HepG2 (cell line): Measurements from ENCODE around the gene FAM193A. TPM values are rescaled to one million over a fixed set of nuclear protein-coding genes. Genes with fewer than 3 reads are reported as not detected.

Experiments used
- ATAC-seq: fragments of 200-7000 bp; cut with Tn5 transposase; 3 replicates; pipeline ENCODE4 v1.9.1; 2020; ENCODE audit warnings: mild to moderate bottlenecking, moderate library complexity
- BruUV-seq: library from RNA; stranded (reverse); fragments of 400-500 nt; replicated peaks from 2 replicates; lab custom pipeline; 2021; lab: Mats Ljungman, UMichigan
- CTCF ChIA-PET: fragments of 300-600 bp; formaldehyde crosslinking; extraction: SDS; loops from one replicate; lab custom pipeline; 2021; ENCODE audit warnings: low total read pairs, inconsistent platforms, low intra/inter-chr PET ratio; lab: Yijun Ruan, JAX
- POLR2A ChIA-PET: fragments of 350-600 bp; sonication (Branson Sonifier 250); formaldehyde crosslinking; loops from one replicate; lab custom pipeline; 2020; ENCODE audit warnings: antibody characterized with exemption, inconsistent platforms; lab: Yijun Ruan, JAX
- DNase-seq: peaks from one replicate; pipeline ENCODE4 v3.0.0-alpha.2; 2015; ENCODE audit warnings: low spot score
- FAIRE-seq: peaks from 3 replicates; lab custom pipeline; 2011; peaks lifted over from hg19 to GRCh38; lab: Jason Lieb, UNC
- H2AFZ ChIP-seq: one replicate; pipeline ENCODE4 v1.6.1; 2011; ENCODE audit warnings: low read length, inconsistent platforms
- H3K27ac ChIP-seq: fragments of 300-600 bp; 3 replicates; pipeline ENCODE4 v1.8.0; 2011; ENCODE audit warnings: mixed run types, mild to moderate bottlenecking, mixed read lengths, low read length, inconsistent platforms; ENCODE audit not compliant: insufficient read depth; ENCODE audit errors: extremely low read length
- H3K27me3 ChIP-seq, 2 experiments: fragments of 200-600 bp in 1 of 2; 2 replicates in 1 of 2; 3 replicates in 1 of 2; pipeline versions ENCODE4 v1.6.0 to v1.8.0; 2011; ENCODE audit warnings: low read length in 2 of 2, mild to moderate bottlenecking in 2 of 2, moderate library complexity in 2 of 2, inconsistent platforms in 1 of 2; ENCODE audit not compliant: insufficient read depth in 2 of 2, control insufficient read depth in 1 of 2
- H3K36me3 ChIP-seq, 2 experiments: fragments of 200-600 bp in 1 of 2; replicated peaks in 1 of 2; 2 replicates in 1 of 2; 3 replicates in 1 of 2; pipeline versions ENCODE4 v1.5.1 to v1.8.0; 2011; ENCODE audit warnings: low read length in 2 of 2, inconsistent platforms in 1 of 2; ENCODE audit not compliant: insufficient read depth in 2 of 2, control insufficient read depth in 1 of 2
- H3K4me1 ChIP-seq: 2 replicates; pipeline ENCODE4 v1.5.1; 2012; ENCODE audit warnings: low read length, inconsistent platforms; ENCODE audit not compliant: insufficient read depth
- H3K4me2 ChIP-seq: 2 replicates; pipeline ENCODE4 v1.6.0; 2011; ENCODE audit warnings: low read depth, low read length, inconsistent platforms
- H3K4me3 ChIP-seq, 3 experiments: fragments of 200-600 bp in 1 of 3; sonication (generic), shearing (Covaris generic) in 1 of 3; replicated peaks in 1 of 3; 2 replicates each; pipeline ENCODE4 v1.5.1; 2011 to 2016; ENCODE audit warnings: low read length in 3 of 3, inconsistent platforms in 2 of 3, low read depth in 2 of 3, mild to moderate bottlenecking in 2 of 3, control low read depth in 1 of 3, mixed read lengths in 1 of 3; ENCODE audit not compliant: insufficient read depth in 1 of 3
- H3K79me2 ChIP-seq: one replicate; pipeline ENCODE4 v1.6.1; 2011; ENCODE audit warnings: low read length, inconsistent platforms; ENCODE audit not compliant: insufficient read depth
- H3K9ac ChIP-seq: 2 replicates; pipeline ENCODE4 v1.6.0; 2011; ENCODE audit warnings: mild to moderate bottlenecking, low read depth, low read length, inconsistent platforms; ENCODE audit not compliant: insufficient read depth
- H3K9me3 ChIP-seq: 2 replicates; pipeline ENCODE4 v1.5.1; 2012; ENCODE audit warnings: mild to moderate bottlenecking, low read length
- H4K20me1 ChIP-seq: 2 replicates; pipeline ENCODE4 v1.6.0; 2011; ENCODE audit warnings: inconsistent platforms, mild to moderate bottlenecking, low read length, moderate library complexity; ENCODE audit not compliant: insufficient read depth
- ATF7-NPFF ChIP-seq: sonication (generic); formaldehyde crosslinking; IDR thresholded peaks from 2 replicates; pipeline ENCODE4 v1.8.1; 2023; ENCODE audit warnings: mild to moderate bottlenecking, low read depth, missing genetic modification reagents, moderate library complexity
- ERF ChIP-seq: IDR thresholded peaks from 2 replicates; pipeline ENCODE4 v1.6.1; 2018; ENCODE audit warnings: missing biosample characterization, missing genetic modification reagents
- MTF2 ChIP-seq: sonication (generic); formaldehyde crosslinking; IDR thresholded peaks from 2 replicates; pipeline ENCODE4 v1.5.0; 2020; ENCODE audit warnings: missing genetic modification reagents, borderline replicate concordance
- NCOA2 ChIP-seq: sonication (generic); formaldehyde crosslinking; IDR thresholded peaks from 2 replicates; pipeline ENCODE4 v1.8.0; 2022; ENCODE audit warnings: inconsistent platforms
- NFE2 ChIP-seq: sonication (generic); formaldehyde crosslinking; IDR thresholded peaks from 2 replicates; pipeline ENCODE4 v1.4.0; 2020; ENCODE audit warnings: missing genetic modification reagents
- ONECUT2 ChIP-seq: sonication (generic); formaldehyde crosslinking; IDR thresholded peaks from 2 replicates; pipeline ENCODE4 v1.4.0; 2020; ENCODE audit warnings: missing genetic modification reagents
- PAX8 ChIP-seq: sonication (generic); formaldehyde crosslinking; IDR thresholded peaks from 2 replicates; pipeline ENCODE4 v1.8.0; 2022; ENCODE audit warnings: mild to moderate bottlenecking, missing genetic modification reagents, borderline replicate concordance
- SIN3B ChIP-seq: fragments of 150-350 bp; IDR thresholded peaks from 2 replicates; pipeline ENCODE4 v1.6.1; 2014; ENCODE audit warnings: low read length
- TBX2 ChIP-seq: sonication (generic); formaldehyde crosslinking; IDR thresholded peaks from 2 replicates; pipeline ENCODE4 v1.5.0; 2020; ENCODE audit warnings: missing genetic modification reagents, mild to moderate bottlenecking, borderline replicate concordance
- TEF ChIP-seq: sonication (generic); formaldehyde crosslinking; IDR thresholded peaks from 2 replicates; pipeline ENCODE4 v1.5.0; 2020; ENCODE audit warnings: missing genetic modification reagents
- THYN1 ChIP-seq: sonication (generic); formaldehyde crosslinking; IDR thresholded peaks from 2 replicates; pipeline ENCODE4 v1.8.1; 2023; ENCODE audit warnings: low read depth, mild to moderate bottlenecking, moderate library complexity, missing genetic modification reagents, borderline replicate concordance
- ZIK1 ChIP-seq: sonication (generic); formaldehyde crosslinking; IDR thresholded peaks from 2 replicates; pipeline ENCODE4 v1.5.0; 2020; ENCODE audit warnings: mild to moderate bottlenecking, low read depth, missing genetic modification reagents, borderline replicate concordance
- ZNF10 ChIP-seq: sonication (generic); formaldehyde crosslinking; IDR thresholded peaks from 2 replicates; pipeline ENCODE4 v1.4.0; 2020; ENCODE audit warnings: mild to moderate bottlenecking, low read depth, missing genetic modification reagents, borderline replicate concordance
- ZNF569 ChIP-seq: sonication (generic); formaldehyde crosslinking; IDR thresholded peaks from 2 replicates; pipeline ENCODE4 v1.5.0; 2020; ENCODE audit warnings: mild to moderate bottlenecking, missing genetic modification reagents, moderate library complexity, borderline replicate concordance
- ZNF577 ChIP-seq: sonication (generic); formaldehyde crosslinking; IDR thresholded peaks from 2 replicates; pipeline ENCODE4 v1.4.0; 2020; ENCODE audit warnings: mild to moderate bottlenecking, low read depth, missing genetic modification reagents, borderline replicate concordance
- ZNF674 ChIP-seq: sonication (generic); formaldehyde crosslinking; IDR thresholded peaks from 2 replicates; pipeline ENCODE4 v1.5.0; 2020; ENCODE audit warnings: low read depth, mild to moderate bottlenecking, missing genetic modification reagents
- WGBS: methylation state at CpG from one replicate; pipeline ENCODE4 v1.1.6; 2017; ENCODE audit warnings: low lambda C conversion rate; 5-methylcytosine and 5-hydroxymethylcytosine counted together
- in situ Hi-C: cut with HindIII; loops from 2 replicates; pipeline ENCODE4 v1.10.0; 2017; ENCODE audit warnings: low pct_unique_long_range_greater_than_20kb; ENCODE audit not compliant: extremely low pct_ligation_motif_present
- intact Hi-C: fragments of 100-400 bp; cut with micrococcal nuclease; formaldehyde crosslinking; loops from one replicate; pipeline ENCODE4 v1.10.0; 2022; ENCODE audit not compliant: unreplicated experiment
- polyA plus RNA-seq, 8 experiments: library from polyadenylated mRNA; depleted of rRNA in 3 of 8; stranded (reverse) in 7 of 8; unstranded in 1 of 8; fragments of >200 nt; fragmentation: Illumina TruSeq in 4 of 8; extraction: Trizol in 4 of 8; gene quantifications; 2 replicates each; pipeline versions ENCODE4 v1.2.1 to v1.2.3, GENCODE V29; 2011 to 2016; ENCODE audit warnings: low read depth in 4 of 8, missing spikeins in 1 of 8, mixed read lengths in 1 of 8; ENCODE audit not compliant: insufficient read depth in 1 of 8
- total RNA-seq, 5 experiments: library from RNA; depleted of rRNA; stranded (reverse); fragments of >200 nt; fragmentation: Illumina TruSeq; extraction: Trizol; gene quantifications; 2 replicates each; pipeline ENCODE4 v1.2.3, GENCODE V29; 2016; ENCODE audit warnings: low read depth in 1 of 5
- TF ChIP-seq, protein P1 (sequence below): sonication (generic); IDR thresholded peaks from 2 replicates; pipeline ENCODE4 v1.6.1; 2016; ENCODE audit warnings: low read depth, borderline replicate concordance
- TF ChIP-seq, protein P2 (sequence below): sonication (generic); formaldehyde crosslinking; IDR thresholded peaks from 2 replicates; pipeline ENCODE4 v1.4.0; 2020; ENCODE audit warnings: missing genetic modification reagents
- TF ChIP-seq, protein P3 (sequence below): sonication (generic); formaldehyde crosslinking; IDR thresholded peaks from 2 replicates; pipeline ENCODE4 v1.8.1; 2022; ENCODE audit warnings: mild to moderate bottlenecking, missing genetic modification reagents
- TF ChIP-seq, protein P4 (sequence below): sonication (generic); formaldehyde crosslinking; IDR thresholded peaks from 2 replicates; pipeline ENCODE4 v1.4.0; 2020; ENCODE audit warnings: mild to moderate bottlenecking, low read depth, missing genetic modification reagents

Gene FAM193A
- total and polyA plus RNA-seq, 2 of the 13 experiments (the other 11 are each of a cell fraction or from before 2014, with no cell fraction given) = 5.7 to 8.7 TPM

DNA sequence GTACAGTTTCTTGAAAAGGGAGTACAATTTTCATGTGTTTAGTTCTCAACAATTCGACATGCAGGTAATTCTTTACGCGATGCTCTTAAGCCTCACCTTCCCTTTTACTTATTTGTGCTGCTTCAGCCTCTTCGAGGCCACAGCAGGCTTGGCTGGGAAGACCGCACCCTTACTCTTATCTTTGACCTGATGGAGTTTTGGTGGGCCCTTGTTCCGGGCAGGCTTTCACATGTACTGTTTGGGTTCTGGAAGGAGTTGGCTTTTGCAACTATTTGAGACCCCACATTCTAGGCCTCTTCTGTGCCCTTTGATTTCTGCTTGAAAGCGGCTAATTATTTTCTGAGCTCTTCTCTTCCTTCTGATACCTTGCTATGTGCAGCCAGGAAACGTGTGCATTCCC lies 60.2 kb downstream of the FAM193A start:
- Histone ChIP-seq H3K36me3 (peaks cover 8 to 31% of the 10 kb centered on the region in 2 experiments; a peak in 4 of 5 replicates), H3K9ac (no peak overlapping the region), H3K27ac (no peak overlapping the region), H3K4me3 (no peak overlapping the region), H3K4me2 (no peak overlapping the region), H3K4me1 (peaks cover 70% of the 10 kb centered on the region), H4K20me1 (peaks cover 67% of the 10 kb centered on the region), H2AFZ (no peak overlapping the region), H3K27me3 (no peaks in the 10 kb centered on the region), H3K9me3 (no peaks in the 10 kb centered on the region), H3K79me2 (peaks cover 91% of the 10 kb centered on the region)
- FAIRE-seq (no peak), ATAC-seq (no peak), DNase-seq (no peak)
- BruUV-seq = no TSS peak
- 91% methylated on average over 8 of the region's 8 CpGs for WGBS
- in situ Hi-C loops = no loop called here
- ChIA-PET POLR2A (no interaction called here), CTCF (no interaction called here)
- TF ChIP-seq, protein P1, sequence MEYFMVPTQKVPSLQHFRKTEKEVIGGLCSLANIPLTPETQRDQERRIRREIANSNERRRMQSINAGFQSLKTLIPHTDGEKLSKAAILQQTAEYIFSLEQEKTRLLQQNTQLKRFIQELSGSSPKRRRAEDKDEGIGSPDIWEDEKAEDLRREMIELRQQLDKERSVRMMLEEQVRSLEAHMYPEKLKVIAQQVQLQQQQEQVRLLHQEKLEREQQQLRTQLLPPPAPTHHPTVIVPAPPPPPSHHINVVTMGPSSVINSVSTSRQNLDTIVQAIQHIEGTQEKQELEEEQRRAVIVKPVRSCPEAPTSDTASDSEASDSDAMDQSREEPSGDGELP = no peak
- TF ChIP-seq ATF7-NPFF (CRISPR knock-in tag) (no peak), PAX8 (CRISPR knock-in tag) (no peak), ERF (CRISPR knock-in tag) (no peak), MTF2 (CRISPR knock-in tag) (no peak), ZNF674 (CRISPR knock-in tag) (no peak), NFE2 (no peak), SIN3B (no peak), TBX2 (no peak), ZNF569 (no peak), ZNF10 (no peak), NCOA2 (CRISPR knock-in tag) (no peak), ZIK1 (no peak), THYN1 (CRISPR knock-in tag) (no peak), ZNF577 (CRISPR knock-in tag) (no peak), TEF (CRISPR knock-in tag) (no peak), ONECUT2 (CRISPR knock-in tag) (no peak)
- TF ChIP-seq, protein P2, sequence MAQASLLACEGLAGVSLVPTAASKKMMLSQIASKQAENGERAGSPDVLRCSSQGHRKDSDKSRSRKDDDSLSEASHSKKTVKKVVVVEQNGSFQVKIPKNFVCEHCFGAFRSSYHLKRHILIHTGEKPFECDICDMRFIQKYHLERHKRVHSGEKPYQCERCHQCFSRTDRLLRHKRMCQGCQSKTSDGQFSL (CRISPR knock-in tag) = no peak
- TF ChIP-seq, protein P3, sequence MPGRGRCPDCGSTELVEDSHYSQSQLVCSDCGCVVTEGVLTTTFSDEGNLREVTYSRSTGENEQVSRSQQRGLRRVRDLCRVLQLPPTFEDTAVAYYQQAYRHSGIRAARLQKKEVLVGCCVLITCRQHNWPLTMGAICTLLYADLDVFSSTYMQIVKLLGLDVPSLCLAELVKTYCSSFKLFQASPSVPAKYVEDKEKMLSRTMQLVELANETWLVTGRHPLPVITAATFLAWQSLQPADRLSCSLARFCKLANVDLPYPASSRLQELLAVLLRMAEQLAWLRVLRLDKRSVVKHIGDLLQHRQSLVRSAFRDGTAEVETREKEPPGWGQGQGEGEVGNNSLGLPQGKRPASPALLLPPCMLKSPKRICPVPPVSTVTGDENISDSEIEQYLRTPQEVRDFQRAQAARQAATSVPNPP = no peak
- TF ChIP-seq, protein P4, sequence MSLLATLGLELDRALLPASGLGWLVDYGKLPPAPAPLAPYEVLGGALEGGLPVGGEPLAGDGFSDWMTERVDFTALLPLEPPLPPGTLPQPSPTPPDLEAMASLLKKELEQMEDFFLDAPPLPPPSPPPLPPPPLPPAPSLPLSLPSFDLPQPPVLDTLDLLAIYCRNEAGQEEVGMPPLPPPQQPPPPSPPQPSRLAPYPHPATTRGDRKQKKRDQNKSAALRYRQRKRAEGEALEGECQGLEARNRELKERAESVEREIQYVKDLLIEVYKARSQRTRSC (CRISPR knock-in tag) = no peak
- intact Hi-C loops = loop anchor here (10.0 kb wide), 1 partner anchor 52 kb away; no protein-coding TSS in a partner anchor
